ENCODE measurements around the gene SEC11A. TPM values are rescaled to one million over a fixed set of nuclear protein-coding genes. Genes with fewer than 3 reads are reported as not detected.
A peak's percentile ranks its signal among the peaks of the same experiment; 100 is the strongest.
"Not testable (repeated sequence)": the region's sequence is repeated elsewhere in the genome, so short reads cannot be mapped to it uniquely, and the experiment has no call there.

The SEC11A gene
- total RNA-seq, 1 donor from 2014 or later, result 205 TPM

GRCh38 chr15:84747416-84748273 is 31.7 kb upstream of the SEC11A start:
- peak overlapping the region; percentile 100 for H3K27ac ChIP-seq
- peak; percentile 81 to 84 for ATAC-seq
- H3K36me3 ChIP-seq, result no peaks in the 10 kb centered on the region
- DNase-seq, result peak; percentile 91
- H3K27me3 ChIP-seq (ENCODE audit: low read depth), result no peaks in the 10 kb centered on the region
- H3K4me3 ChIP-seq, result peak overlapping the region; percentile 85
- intact Hi-C loops (cut with DNase I), result no loop called here
- H3K4me1 ChIP-seq, result peaks cover 58% of the 10 kb centered on the region
- no peaks in the 10 kb centered on the region for H3K9me3 ChIP-seq
- TF ChIP-seq, protein P1, sequence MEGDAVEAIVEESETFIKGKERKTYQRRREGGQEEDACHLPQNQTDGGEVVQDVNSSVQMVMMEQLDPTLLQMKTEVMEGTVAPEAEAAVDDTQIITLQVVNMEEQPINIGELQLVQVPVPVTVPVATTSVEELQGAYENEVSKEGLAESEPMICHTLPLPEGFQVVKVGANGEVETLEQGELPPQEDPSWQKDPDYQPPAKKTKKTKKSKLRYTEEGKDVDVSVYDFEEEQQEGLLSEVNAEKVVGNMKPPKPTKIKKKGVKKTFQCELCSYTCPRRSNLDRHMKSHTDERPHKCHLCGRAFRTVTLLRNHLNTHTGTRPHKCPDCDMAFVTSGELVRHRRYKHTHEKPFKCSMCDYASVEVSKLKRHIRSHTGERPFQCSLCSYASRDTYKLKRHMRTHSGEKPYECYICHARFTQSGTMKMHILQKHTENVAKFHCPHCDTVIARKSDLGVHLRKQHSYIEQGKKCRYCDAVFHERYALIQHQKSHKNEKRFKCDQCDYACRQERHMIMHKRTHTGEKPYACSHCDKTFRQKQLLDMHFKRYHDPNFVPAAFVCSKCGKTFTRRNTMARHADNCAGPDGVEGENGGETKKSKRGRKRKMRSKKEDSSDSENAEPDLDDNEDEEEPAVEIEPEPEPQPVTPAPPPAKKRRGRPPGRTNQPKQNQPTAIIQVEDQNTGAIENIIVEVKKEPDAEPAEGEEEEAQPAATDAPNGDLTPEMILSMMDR (IDR thresholded peaks at IDR 0.05), result peak; percentile 21

DNA sequence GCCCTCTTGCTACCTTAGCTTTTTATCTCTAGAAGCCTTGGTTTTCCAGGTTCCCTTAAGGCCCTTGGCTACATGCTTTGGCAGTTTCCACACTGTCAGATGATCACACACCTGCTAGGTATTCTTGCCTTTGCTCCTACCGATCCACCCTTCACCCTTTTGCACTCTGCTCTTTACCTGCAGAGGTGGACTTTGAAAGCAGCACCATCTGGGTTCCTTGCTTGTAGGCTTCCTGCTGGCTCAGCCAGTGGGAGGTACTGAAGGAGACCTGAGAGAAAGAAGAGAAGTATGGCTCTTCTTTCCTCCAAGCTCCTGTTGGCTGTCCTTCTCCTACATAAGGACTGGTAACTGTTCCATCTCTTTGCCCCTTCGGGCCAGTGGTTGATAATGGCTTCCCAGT is 25.2 kb upstream of the SEC11A start:
- Histone ChIP-seq H3K4me3 (no peak overlapping the region), H3K4me1 (peaks cover 11% of the 10 kb centered on the region), H3K27me3 (ENCODE audit: low read depth) (no peaks in the 10 kb centered on the region), H3K27ac (no peak overlapping the region), H3K36me3 (no peaks in the 10 kb centered on the region), H3K9me3 (no peaks in the 10 kb centered on the region)
- no peak for DNase-seq
- ATAC-seq, result no peak
- intact Hi-C loops (cut with DNase I), result no loop called here
- TF ChIP-seq, protein P1 (IDR thresholded peaks at IDR 0.05), result no peak

GRCh38 chr15:84740691-84741090 is 24.8 kb upstream of the SEC11A start:
- DNase-seq (no peak), ATAC-seq (no peak)
- H3K9me3 ChIP-seq, result no peaks in the 10 kb centered on the region
- TF ChIP-seq, protein P1 (IDR thresholded peaks at IDR 0.05), result no peak
- peaks cover 10% of the 10 kb centered on the region for H3K4me1 ChIP-seq
- H3K27me3 ChIP-seq (ENCODE audit: low read depth), result no peaks in the 10 kb centered on the region
- H3K4me3 ChIP-seq, result no peak overlapping the region
- no peak overlapping the region for H3K27ac ChIP-seq
- no peaks in the 10 kb centered on the region for H3K36me3 ChIP-seq
- intact Hi-C loops (cut with DNase I), result no loop called here

DNA sequence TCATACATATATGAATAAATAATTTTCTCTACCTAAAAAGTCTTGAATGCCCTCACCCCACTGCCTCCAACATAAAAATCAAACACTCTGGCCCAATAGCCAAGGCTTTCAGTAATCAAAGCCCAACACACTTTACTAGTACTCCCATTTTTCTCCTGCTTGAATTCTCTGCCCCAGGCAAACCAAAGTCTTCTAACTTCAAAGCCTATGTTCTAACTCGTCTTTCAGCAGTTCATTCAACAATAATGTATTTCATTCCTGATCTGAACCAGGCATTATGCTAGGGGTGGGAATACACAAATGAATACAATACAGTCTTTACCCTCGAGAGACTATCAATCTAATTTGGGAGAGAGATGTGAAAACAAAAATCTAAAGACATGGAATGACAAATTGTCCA is 21.1 kb upstream of the SEC11A start:
- DNase-seq (no peak), ATAC-seq (no peak)
- no peaks in the 10 kb centered on the region for H3K36me3 ChIP-seq
- peaks cover 21% of the 10 kb centered on the region for H3K4me1 ChIP-seq
- TF ChIP-seq, protein P1 (IDR thresholded peaks at IDR 0.05), result no peak
- intact Hi-C loops (cut with DNase I), result no loop called here
- H3K4me3 ChIP-seq, result no peak overlapping the region
- no peak overlapping the region for H3K27ac ChIP-seq
- H3K9me3 ChIP-seq, result no peaks in the 10 kb centered on the region
- no peaks in the 10 kb centered on the region for H3K27me3 ChIP-seq (ENCODE audit: low read depth)

DNA sequence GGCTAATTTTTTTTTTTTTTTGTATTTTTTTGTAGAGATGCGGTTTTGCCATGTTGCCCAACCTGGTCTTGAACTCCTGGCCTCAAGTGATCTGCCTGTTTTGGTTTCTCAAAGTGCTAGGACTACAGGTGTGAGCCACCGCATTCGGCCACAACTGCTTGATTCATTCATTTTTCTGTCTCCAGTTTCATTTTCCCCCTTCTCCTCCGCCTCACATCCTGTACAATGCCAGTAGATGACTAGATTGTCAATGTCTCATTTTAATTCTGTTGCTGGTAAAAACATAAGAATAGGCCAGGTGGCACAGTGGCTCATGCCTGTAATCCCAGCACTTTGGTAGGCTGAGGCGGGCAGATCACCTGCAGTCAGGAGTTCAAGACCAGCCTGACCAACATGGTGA is 20.4 kb upstream of the SEC11A start:
- Histone ChIP-seq H3K9me3 (no peaks in the 10 kb centered on the region), H3K4me3 (no peak overlapping the region), H3K27ac (no peak overlapping the region), H3K27me3 (ENCODE audit: low read depth) (no peaks in the 10 kb centered on the region), H3K4me1 (peaks cover 21% of the 10 kb centered on the region), H3K36me3 (no peaks in the 10 kb centered on the region)
- intact Hi-C loops (cut with DNase I), result no loop called here
- TF ChIP-seq, protein P1 (IDR thresholded peaks at IDR 0.05), result no peak
- no peak for DNase-seq
- ATAC-seq, result no peak

GRCh38 chr15:84735480-84736061 is 19.6 kb upstream of the SEC11A start:
- H3K9me3 ChIP-seq; H3K27me3 ChIP-seq (ENCODE audit: low read depth); H3K36me3 ChIP-seq; intact Hi-C loops (cut with DNase I); DNase-seq: not testable (repeated sequence)
- H3K4me1 ChIP-seq, result peaks cover 21% of the 10 kb centered on the region
- peak overlapping the region; percentile 33 for H3K4me3 ChIP-seq
- H3K27ac ChIP-seq, result peak overlapping the region; percentile 75
- ATAC-seq, result peak; percentile 53 to 61
